ENCODE data around the gene MEIOB.

MEIOB gene

DNA sequence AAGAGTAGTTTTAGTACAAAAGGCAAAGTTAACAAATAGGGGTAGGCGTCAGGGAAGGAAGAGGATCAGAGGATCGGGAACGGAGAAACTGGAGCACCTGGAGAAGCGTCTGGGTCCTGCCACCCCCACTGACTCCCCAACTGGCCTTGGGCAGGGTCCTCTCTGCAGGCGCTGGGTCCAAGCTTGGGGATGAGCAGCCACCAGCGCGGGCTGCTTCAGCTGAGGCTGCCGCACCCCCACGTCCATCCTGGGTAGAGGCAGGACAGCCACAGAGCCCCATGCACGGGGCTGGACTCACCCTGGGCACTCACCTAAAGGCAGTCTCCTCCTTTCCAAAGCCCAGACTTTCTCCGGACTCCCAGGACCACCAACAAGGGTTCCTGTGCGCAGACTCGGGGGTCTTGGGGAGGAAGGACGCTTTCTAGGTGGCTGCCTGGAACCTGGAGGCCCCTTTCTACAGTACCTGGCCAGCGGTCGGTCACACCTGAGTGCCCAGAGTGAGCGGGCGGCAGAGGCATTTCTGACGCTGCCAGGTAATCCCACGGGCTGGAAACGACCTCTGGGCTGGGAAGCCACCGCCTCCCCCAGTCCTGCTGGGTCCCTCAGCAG lies 45.2 kb upstream of the MEIOB start:
- no peak for DNase-seq (ENCODE audit: low read depth)
- no peak overlapping the region for H3K4me3 ChIP-seq (ENCODE audit: low read depth, low read length)
- TF ChIP-seq, protein P1, sequence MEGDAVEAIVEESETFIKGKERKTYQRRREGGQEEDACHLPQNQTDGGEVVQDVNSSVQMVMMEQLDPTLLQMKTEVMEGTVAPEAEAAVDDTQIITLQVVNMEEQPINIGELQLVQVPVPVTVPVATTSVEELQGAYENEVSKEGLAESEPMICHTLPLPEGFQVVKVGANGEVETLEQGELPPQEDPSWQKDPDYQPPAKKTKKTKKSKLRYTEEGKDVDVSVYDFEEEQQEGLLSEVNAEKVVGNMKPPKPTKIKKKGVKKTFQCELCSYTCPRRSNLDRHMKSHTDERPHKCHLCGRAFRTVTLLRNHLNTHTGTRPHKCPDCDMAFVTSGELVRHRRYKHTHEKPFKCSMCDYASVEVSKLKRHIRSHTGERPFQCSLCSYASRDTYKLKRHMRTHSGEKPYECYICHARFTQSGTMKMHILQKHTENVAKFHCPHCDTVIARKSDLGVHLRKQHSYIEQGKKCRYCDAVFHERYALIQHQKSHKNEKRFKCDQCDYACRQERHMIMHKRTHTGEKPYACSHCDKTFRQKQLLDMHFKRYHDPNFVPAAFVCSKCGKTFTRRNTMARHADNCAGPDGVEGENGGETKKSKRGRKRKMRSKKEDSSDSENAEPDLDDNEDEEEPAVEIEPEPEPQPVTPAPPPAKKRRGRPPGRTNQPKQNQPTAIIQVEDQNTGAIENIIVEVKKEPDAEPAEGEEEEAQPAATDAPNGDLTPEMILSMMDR (conservative IDR thresholded peaks at IDR 0.05; ENCODE audit: low read depth, low read length), result no peak

DNA sequence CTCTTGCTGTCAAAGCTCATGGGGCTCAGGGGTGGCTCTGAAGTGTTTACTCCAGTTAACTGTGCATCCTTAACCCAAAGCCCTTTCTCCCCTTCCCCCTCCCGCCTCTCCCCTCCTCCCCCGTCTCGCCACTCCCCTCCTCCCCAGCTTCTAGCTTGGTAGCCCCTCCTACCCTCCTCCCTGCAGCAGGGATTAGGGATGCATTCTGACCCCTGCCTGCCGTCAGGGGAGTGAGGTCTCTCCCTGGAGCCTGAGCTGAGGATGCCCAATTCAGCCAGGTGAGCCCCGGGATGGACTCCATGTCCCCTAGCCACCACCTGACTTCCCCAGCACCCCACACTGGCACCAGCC lies 44.7 kb upstream of the MEIOB start:
- H3K4me3 ChIP-seq (ENCODE audit: low read depth, low read length), result no peak overlapping the region
- TF ChIP-seq, protein P1 (conservative IDR thresholded peaks at IDR 0.05; ENCODE audit: low read depth, low read length), result no peak

DNA sequence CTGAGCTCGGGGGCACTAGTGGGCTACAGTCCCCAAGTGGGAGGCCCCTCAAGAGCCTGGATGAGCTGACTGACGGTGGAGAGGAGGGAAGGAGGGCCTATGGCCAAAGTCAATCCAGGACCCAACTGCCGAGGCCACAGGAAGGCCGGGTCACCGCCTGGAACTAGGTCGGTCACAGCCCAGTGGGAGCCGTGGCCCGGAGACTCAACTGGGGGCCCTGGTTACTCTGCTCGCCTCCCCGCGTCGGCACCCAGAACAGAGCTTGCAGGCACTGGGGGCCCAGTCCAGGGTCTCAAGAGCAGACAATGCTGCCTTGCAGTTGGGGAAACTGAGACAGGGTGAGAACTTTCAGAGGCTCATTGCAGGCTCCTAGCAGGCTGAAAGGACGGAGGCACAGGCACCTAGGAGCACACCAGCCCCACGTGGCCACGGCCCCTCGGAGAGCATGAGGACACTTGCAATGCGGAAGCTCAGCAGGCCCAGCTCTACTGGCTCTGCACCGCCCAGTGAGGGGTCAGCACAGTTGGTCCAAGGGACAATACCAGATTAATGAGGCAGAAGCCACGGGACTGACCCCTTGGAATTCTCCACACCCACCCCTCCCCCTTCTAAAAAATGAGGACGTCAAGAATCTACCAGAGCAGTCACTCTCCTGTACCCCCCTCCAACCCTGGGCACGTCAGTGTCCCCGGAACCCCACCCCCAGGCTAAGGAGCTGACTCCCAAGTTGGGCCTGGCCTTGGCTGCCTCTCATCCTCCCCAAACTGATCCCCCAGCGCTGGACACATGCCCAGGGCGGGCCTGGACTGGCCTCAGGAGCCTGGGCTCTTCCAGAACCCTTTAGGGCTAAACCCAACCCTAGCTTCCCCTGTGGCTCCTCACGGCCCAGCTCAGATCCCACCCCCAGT lies 44.0 kb upstream of the MEIOB start:
- TF ChIP-seq, protein P1 (conservative IDR thresholded peaks at IDR 0.05; ENCODE audit: low read depth, low read length), result no peak
- no peak overlapping the region for H3K4me3 ChIP-seq (ENCODE audit: low read depth, low read length)
- no peak for DNase-seq (ENCODE audit: low read depth)

More for the DNA sequence above, 44.7 kb upstream of the MEIOB start:
- DNase-seq (ENCODE audit: low read depth), result no peak

DNA sequence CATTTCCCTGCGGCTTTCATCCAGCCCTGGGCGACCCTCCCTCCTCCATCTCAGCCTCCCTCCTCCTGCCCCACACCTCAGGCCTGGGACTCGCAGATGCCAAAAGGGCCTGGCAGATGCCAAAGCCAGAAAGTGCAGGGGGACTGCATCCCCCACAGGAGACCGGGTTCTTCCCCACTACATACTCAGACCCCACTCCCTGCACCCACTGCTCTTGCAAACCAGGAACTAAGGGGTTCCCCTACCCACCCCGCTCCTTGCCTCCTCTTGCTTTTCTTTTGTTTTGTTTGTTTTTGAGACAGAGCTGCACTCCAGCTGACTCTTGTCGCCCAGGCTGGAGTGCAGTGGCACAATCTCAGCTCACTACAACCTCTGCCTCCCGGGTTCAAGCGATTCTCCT lies 43.0 kb upstream of the MEIOB start:
- no peak for DNase-seq (ENCODE audit: low read depth)
- H3K4me3 ChIP-seq (ENCODE audit: low read depth, low read length), result no peak overlapping the region
- TF ChIP-seq, protein P1 (conservative IDR thresholded peaks at IDR 0.05; ENCODE audit: low read depth, low read length), result no peak

DNA sequence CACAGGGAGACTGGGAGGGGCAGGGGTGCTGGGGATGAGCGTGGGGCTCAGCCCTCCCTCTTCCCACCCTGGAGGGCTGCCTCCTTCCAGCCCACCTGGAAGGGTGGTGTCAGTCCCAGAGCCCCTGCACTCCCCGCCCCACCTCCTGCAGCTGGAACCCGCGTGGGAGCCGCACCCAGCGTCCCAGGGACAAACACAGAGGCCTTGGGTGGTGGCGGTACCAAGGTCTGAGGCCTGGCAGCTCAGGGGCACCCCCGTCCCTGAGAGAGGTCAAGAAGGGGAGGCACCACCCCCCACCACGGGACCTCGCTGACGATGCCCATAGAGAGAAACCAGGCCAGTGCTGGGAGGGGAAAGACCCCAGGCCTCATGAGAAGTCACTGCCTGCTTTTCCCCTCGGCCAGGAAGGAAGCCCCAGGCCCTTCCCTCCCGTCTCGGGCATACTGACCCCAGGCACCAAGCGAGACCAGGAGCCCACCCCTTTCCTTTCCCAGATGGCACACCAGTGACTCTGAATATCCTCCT lies 42.2 kb upstream of the MEIOB start:
- TF ChIP-seq, protein P1 (conservative IDR thresholded peaks at IDR 0.05; ENCODE audit: low read depth, low read length), result no peak
- DNase-seq (ENCODE audit: low read depth), result no peak
- H3K4me3 ChIP-seq (ENCODE audit: low read depth, low read length), result no peak overlapping the region

- no peak overlapping the region for H3K4me3 ChIP-seq (ENCODE audit: low read depth, low read length)
- TF ChIP-seq, protein P1 (conservative IDR thresholded peaks at IDR 0.05; ENCODE audit: low read depth, low read length), result no peak
- no peak for DNase-seq (ENCODE audit: low read depth)
Observed at GRCh38 chr16:1913327-1914083, 41.5 kb upstream of the MEIOB start.

All from choroid plexus epithelial cell (primary cell).